Measurements from ENCODE around the gene SUCNR1.
"Not testable (repeated sequence)": the region's sequence is repeated elsewhere in the genome, so short reads cannot be mapped to it uniquely, and the experiment has no call there.

SUCNR1 gene

GRCh38 chr3:151871639-151872468 is 1.6 kb upstream of the SUCNR1 start:
- no peak for DNase-seq (ENCODE audit: extremely low read depth, low read depth)
- TF ChIP-seq CTCF (IDR thresholded peaks at IDR 0.05; ENCODE audit: low read depth, low read length), result no peak

GRCh38 chr3:151874079-151874478 is 636 bp downstream of the SUCNR1 start:
- not testable (repeated sequence) for DNase-seq (ENCODE audit: extremely low read depth, low read depth)

DNA sequence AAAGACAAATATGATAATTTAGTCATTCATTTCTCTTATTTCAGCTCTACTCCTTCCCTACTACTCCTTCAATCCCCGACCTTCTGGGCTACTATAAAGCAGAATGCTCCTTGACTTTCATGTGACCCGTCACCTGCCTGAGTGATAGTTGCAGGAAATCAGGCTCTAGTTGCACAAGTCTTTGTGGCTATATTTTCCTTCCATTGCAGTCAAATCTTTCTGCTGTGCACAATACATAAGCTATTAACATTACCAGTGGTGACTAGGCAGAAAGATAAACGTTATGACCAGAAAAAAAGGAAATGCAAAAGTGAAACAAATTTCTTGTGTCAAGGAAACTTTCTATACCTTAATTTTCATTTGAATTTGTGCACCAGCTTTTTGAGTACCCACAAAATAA is 2.3 kb downstream of the SUCNR1 start:
- TF ChIP-seq CTCF (IDR thresholded peaks at IDR 0.05; ENCODE audit: low read depth, low read length), result no peak
- no peak for DNase-seq (ENCODE audit: extremely low read depth, low read depth)

- no peak for DNase-seq (ENCODE audit: extremely low read depth, low read depth)
Measured at GRCh38 chr3:151877269-151877668, 3.8 kb downstream of the SUCNR1 start.

GRCh38 chr3:151878465-151878864 is 5.0 kb downstream of the SUCNR1 start:
- no peak for DNase-seq (ENCODE audit: extremely low read depth, low read depth)
- TF ChIP-seq CTCF (IDR thresholded peaks at IDR 0.05; ENCODE audit: low read depth, low read length), result no peak

More at GRCh38 chr3:151877269-151877668, 3.8 kb downstream of the SUCNR1 start:
- TF ChIP-seq CTCF (IDR thresholded peaks at IDR 0.05; ENCODE audit: low read depth, low read length), result no peak

- TF ChIP-seq CTCF (IDR thresholded peaks at IDR 0.05; ENCODE audit: low read depth, low read length), result no peak
- no peak for DNase-seq (ENCODE audit: extremely low read depth, low read depth)
Measured at GRCh38 chr3:151879037-151879436, 5.6 kb downstream of the SUCNR1 start.

DNA sequence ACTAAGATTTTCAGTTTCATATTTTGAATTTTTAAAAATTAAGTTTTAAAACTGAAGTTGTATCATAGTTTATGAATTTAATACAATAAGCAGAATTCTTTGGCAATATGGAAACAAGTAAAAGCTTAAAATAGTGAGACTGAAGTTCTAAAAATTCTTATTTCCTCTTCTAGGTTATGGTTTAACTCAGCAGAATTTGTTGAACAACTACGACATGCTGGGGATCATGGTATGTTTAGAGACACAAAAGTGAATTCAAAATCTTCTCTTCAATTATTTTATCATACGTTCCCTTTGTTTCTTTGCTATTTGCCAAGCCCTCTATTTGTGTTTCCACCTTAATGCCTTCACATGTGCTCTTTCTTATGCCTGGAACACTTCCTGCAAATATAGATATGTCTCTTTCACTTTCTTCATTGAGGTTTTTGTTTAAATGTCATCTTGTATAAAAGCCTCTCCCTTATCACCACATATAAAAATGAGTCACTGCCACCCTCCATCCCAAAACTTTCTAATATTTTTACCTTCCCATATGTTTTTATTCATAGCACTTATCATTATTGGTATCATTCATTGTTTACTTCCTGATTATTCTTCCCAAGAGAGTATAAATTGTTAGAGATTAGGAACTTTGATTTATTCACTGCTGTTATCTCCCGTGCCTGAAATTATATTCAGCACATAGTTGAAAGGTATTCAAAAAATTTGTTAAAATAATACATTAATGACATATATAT is 6.4 kb downstream of the SUCNR1 start:
- TF ChIP-seq CTCF (IDR thresholded peaks at IDR 0.05; ENCODE audit: low read depth, low read length), result no peak
- DNase-seq (ENCODE audit: extremely low read depth, low read depth), result no peak

Measured in AG09319 (cell line).